PC-3 (cell line): ENCODE measurements around the gene FRMPD1. TPM values are rescaled to one million over a fixed set of nuclear protein-coding genes. Genes with fewer than 3 reads are reported as not detected.

Experiments
- ATAC-seq: fragments of 200-7000 bp; cut with Tn5 transposase; 2 replicates; pipeline ENCODE4 v1.9.1; 2020; ENCODE audit warnings: mild to moderate bottlenecking, moderate library complexity
- BruUV-seq: library from RNA; stranded (reverse); fragments of 400-500 nt; replicated peaks from 2 replicates; lab custom pipeline; 2021; lab: Mats Ljungman, UMichigan
- CTCF ChIA-PET: fragments of 300-600 bp; sonication (Branson Sonifier 250); formaldehyde crosslinking; loops from one replicate; lab custom pipeline; 2022; ENCODE audit warnings: antibody characterized with exemption; lab: Charles Lee
- POLR2A ChIA-PET: fragments of 300-600 bp; sonication (Branson Sonifier 250); formaldehyde crosslinking; loops from one replicate; lab custom pipeline; 2022; ENCODE audit warnings: antibody characterized with exemption; ENCODE audit not compliant: unreplicated experiment; lab: Charles Lee
- DNase-seq: peaks from one replicate; pipeline ENCODE4 v3.0.0-alpha.2; 2015
- H2AFZ ChIP-seq: fragments of 300-600 bp; sonication (generic); 2 replicates; pipeline ENCODE4 v1.6.0; 2016; ENCODE audit warnings: antibody characterized with exemption, low read length
- H3F3A ChIP-seq: fragments of 300-600 bp; sonication (generic); one replicate; pipeline ENCODE4 v1.6.0; 2017; ENCODE audit warnings: antibody characterized with exemption, low read length, control low read depth, mild to moderate bottlenecking; ENCODE audit not compliant: unreplicated experiment
- H3K27ac ChIP-seq: fragments of 300-600 bp; sonication (generic); 2 replicates; pipeline ENCODE4 v1.5.1; 2016; ENCODE audit warnings: mild to moderate bottlenecking, low read length
- H3K27me3 ChIP-seq: fragments of 300-600 bp; sonication (generic); 2 replicates; pipeline ENCODE4 v1.6.1; 2016; ENCODE audit warnings: low read length, mixed read lengths
- H3K36me3 ChIP-seq: fragments of 300-600 bp; sonication (generic); 2 replicates; pipeline ENCODE4 v1.6.1; 2016; ENCODE audit warnings: low read depth, mixed run types, low read length, mixed read lengths
- H3K4me1 ChIP-seq: fragments of 300-600 bp; sonication (generic); 2 replicates; pipeline ENCODE4 v1.5.1; 2016; ENCODE audit warnings: low read length; ENCODE audit not compliant: insufficient read depth
- H3K4me2 ChIP-seq: fragments of 300-600 bp; sonication (generic); 2 replicates; pipeline ENCODE4 v1.6.0; 2016; ENCODE audit warnings: low read length
- H3K4me3 ChIP-seq: fragments of 300-600 bp; sonication (generic); 2 replicates; pipeline ENCODE4 v1.5.1; 2016; ENCODE audit warnings: mild to moderate bottlenecking, low read length, mixed read lengths
- H3K79me2 ChIP-seq: fragments of 300-600 bp; sonication (generic); 2 replicates; pipeline ENCODE4 v1.6.1; 2017; ENCODE audit warnings: low read length, mixed read lengths
- H3K9ac ChIP-seq: fragments of 300-600 bp; sonication (generic); 2 replicates; pipeline ENCODE4 v1.6.0; 2016; ENCODE audit warnings: mild to moderate bottlenecking, low read length
- H3K9me2 ChIP-seq: fragments of 300-600 bp; sonication (generic); replicated peaks from 2 replicates; pipeline ENCODE4 v1.6.1; 2016; ENCODE audit warnings: mixed run types, low read length, mixed read lengths
- H3K9me3 ChIP-seq: fragments of 300-600 bp; sonication (generic); 2 replicates; pipeline ENCODE4 v1.6.1; 2016; ENCODE audit warnings: low read length, mixed read lengths
- H4K20me1 ChIP-seq: fragments of 300-600 bp; sonication (generic); 2 replicates; pipeline ENCODE4 v1.6.1; 2016; ENCODE audit warnings: low read length, mixed read lengths
- EZH2 ChIP-seq: fragments of 300-600 bp; sonication (generic); IDR thresholded peaks from one replicate; pipeline ENCODE4 v1.6.1; 2017; ENCODE audit warnings: antibody characterized with exemption, mild to moderate bottlenecking, low read length; ENCODE audit not compliant: unreplicated experiment
- EZH2phosphoT487 ChIP-seq: fragments of 300-600 bp; sonication (generic); IDR thresholded peaks from 2 replicates; pipeline ENCODE4 v1.6.1; 2018; ENCODE audit warnings: mild to moderate bottlenecking, antibody characterized with exemption, low read length, borderline replicate concordance
- intact Hi-C: fragments of 100-400 bp; cut with micrococcal nuclease; formaldehyde crosslinking; loops from 2 replicates; pipeline ENCODE4 v1.9.0; 2023
- total RNA-seq: library from RNA; depleted of rRNA; stranded (reverse); fragments of >200 nt; gene quantifications from 2 replicates; pipeline ENCODE4 v1.2.3, GENCODE V29; 2014
- TF ChIP-seq, protein P1 (sequence below): fragments of 300-600 bp; sonication (generic); conservative IDR thresholded peaks from 2 replicates; pipeline ENCODE4 v1.5.1; 2017; ENCODE audit warnings: antibody characterized with exemption, low read depth, mild to moderate bottlenecking, low read length

The FRMPD1 gene
- total RNA-seq, 1 experiment from 2014 or later, result not detected

GRCh38 chr9:37639841-37640240, 10.9 kb upstream of the FRMPD1 start:
- ChIA-PET CTCF (no interaction called here), POLR2A (no interaction called here)
- H3K27ac ChIP-seq, result no peak overlapping the region
- no TSS peak for BruUV-seq
- H3K36me3 ChIP-seq, result no peaks in the 10 kb centered on the region
- no peaks in the 10 kb centered on the region for H3F3A ChIP-seq
- H3K4me2 ChIP-seq, result no peak overlapping the region
- no peak for DNase-seq
- intact Hi-C loops, result no loop called here
- no peak for TF ChIP-seq EZH2phosphoT487
- TF ChIP-seq EZH2, result no peak
- TF ChIP-seq, protein P1, sequence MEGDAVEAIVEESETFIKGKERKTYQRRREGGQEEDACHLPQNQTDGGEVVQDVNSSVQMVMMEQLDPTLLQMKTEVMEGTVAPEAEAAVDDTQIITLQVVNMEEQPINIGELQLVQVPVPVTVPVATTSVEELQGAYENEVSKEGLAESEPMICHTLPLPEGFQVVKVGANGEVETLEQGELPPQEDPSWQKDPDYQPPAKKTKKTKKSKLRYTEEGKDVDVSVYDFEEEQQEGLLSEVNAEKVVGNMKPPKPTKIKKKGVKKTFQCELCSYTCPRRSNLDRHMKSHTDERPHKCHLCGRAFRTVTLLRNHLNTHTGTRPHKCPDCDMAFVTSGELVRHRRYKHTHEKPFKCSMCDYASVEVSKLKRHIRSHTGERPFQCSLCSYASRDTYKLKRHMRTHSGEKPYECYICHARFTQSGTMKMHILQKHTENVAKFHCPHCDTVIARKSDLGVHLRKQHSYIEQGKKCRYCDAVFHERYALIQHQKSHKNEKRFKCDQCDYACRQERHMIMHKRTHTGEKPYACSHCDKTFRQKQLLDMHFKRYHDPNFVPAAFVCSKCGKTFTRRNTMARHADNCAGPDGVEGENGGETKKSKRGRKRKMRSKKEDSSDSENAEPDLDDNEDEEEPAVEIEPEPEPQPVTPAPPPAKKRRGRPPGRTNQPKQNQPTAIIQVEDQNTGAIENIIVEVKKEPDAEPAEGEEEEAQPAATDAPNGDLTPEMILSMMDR, result no peak
- H3K9me2 ChIP-seq, result no peaks in the 10 kb centered on the region
- ATAC-seq, result no peak
- H3K4me3 ChIP-seq, result no peak overlapping the region
- H3K4me1 ChIP-seq, result no peaks in the 10 kb centered on the region
- no peaks in the 10 kb centered on the region for H3K9me3 ChIP-seq
- H3K9ac ChIP-seq, result no peak overlapping the region
- peaks cover 17% of the 10 kb centered on the region for H3K27me3 ChIP-seq
- no peak overlapping the region for H2AFZ ChIP-seq
- no peaks in the 10 kb centered on the region for H3K79me2 ChIP-seq
- no peaks in the 10 kb centered on the region for H4K20me1 ChIP-seq

GRCh38 chr9:37640246-37640645, 10.5 kb upstream of the FRMPD1 start:
- TF ChIP-seq, protein P1, result no peak
- TF ChIP-seq EZH2 (no peak), EZH2phosphoT487 (no peak)
- Histone ChIP-seq H3K4me1 (no peaks in the 10 kb centered on the region), H3K4me3 (no peak overlapping the region), H3K36me3 (no peaks in the 10 kb centered on the region), H2AFZ (no peak overlapping the region), H3F3A (no peaks in the 10 kb centered on the region), H3K9ac (no peak overlapping the region), H3K27ac (no peak overlapping the region), H4K20me1 (no peaks in the 10 kb centered on the region), H3K4me2 (no peak overlapping the region), H3K79me2 (no peaks in the 10 kb centered on the region), H3K9me3 (no peaks in the 10 kb centered on the region), H3K9me2 (no peaks in the 10 kb centered on the region), H3K27me3 (peaks cover 21% of the 10 kb centered on the region)
- DNase-seq, result no peak
- BruUV-seq, result no TSS peak
- intact Hi-C loops, result no loop called here
- ChIA-PET POLR2A (no interaction called here), CTCF (no interaction called here)
- ATAC-seq, result no peak

- TF ChIP-seq EZH2phosphoT487 (no peak), EZH2 (no peak)
- TF ChIP-seq, protein P1, result no peak
- Histone ChIP-seq H4K20me1 (no peaks in the 10 kb centered on the region), H2AFZ (no peak overlapping the region), H3F3A (no peaks in the 10 kb centered on the region), H3K27me3 (peaks cover 32% of the 10 kb centered on the region), H3K27ac (no peak overlapping the region), H3K9ac (no peak overlapping the region), H3K9me2 (no peaks in the 10 kb centered on the region), H3K79me2 (no peaks in the 10 kb centered on the region), H3K9me3 (no peaks in the 10 kb centered on the region), H3K4me3 (no peak overlapping the region), H3K36me3 (no peaks in the 10 kb centered on the region), H3K4me1 (no peaks in the 10 kb centered on the region), H3K4me2 (no peak overlapping the region)
- DNase-seq, result no peak
- no TSS peak for BruUV-seq
- no peak for ATAC-seq
- ChIA-PET CTCF (no interaction called here), POLR2A (no interaction called here)
- intact Hi-C loops, result no loop called here
Observed at GRCh38 chr9:37641331-37641730, 9.4 kb upstream of the FRMPD1 start.
